Psoas muscle (tissue), 8 donors: ENCODE data around the gene PODN. TPM values are rescaled to one million over a fixed set of nuclear protein-coding genes. Genes with fewer than 3 reads are reported as not detected.

Experiments
- ATAC-seq, 4 donors: fragments of 200-7000 bp; cut with Tn5 transposase; one replicate each; pipeline ENCODE4 v1.9.1; 2020; ENCODE audit warnings: moderate library complexity in 3 of 4, mild to moderate bottlenecking in 2 of 4
- DNase-seq, 2 donors: peaks; one replicate each; pipeline ENCODE4 v3.0.0-alpha.2; 2020
- H3K27ac ChIP-seq: fragments of 200-600 bp; one replicate; pipeline ENCODE4 v1.8.0; 2022
- H3K27me3 ChIP-seq, 3 donors: fragments of 200-600 bp in 1 of 3; one replicate each; pipeline versions ENCODE4 v1.6.1 to v1.8.0; 2013 to 2022; ENCODE audit warnings: low read length in 2 of 3, mild to moderate bottlenecking in 2 of 3, moderate library complexity in 1 of 3; ENCODE audit not compliant: insufficient read depth in 3 of 3
- H3K36me3 ChIP-seq, 2 donors: fragments of 200-600 bp in 1 of 2; one replicate each; pipeline versions ENCODE4 v1.6.1 to v1.8.0; 2013 to 2022; ENCODE audit warnings: low read depth in 1 of 2, mild to moderate bottlenecking in 1 of 2, moderate library complexity in 1 of 2; ENCODE audit not compliant: insufficient read depth in 1 of 2
- H3K4me1 ChIP-seq: fragments of 200-600 bp; one replicate; pipeline ENCODE4 v1.8.0; 2022
- H3K4me3 ChIP-seq: fragments of 200-600 bp; one replicate; pipeline ENCODE4 v1.8.0; 2022; ENCODE audit warnings: mild to moderate bottlenecking
- H3K9me3 ChIP-seq: fragments of 200-600 bp; one replicate; pipeline ENCODE4 v1.8.0; 2022
- CTCF ChIP-seq: fragments of 200-600 bp; IDR thresholded peaks from one replicate; pipeline ENCODE4 v1.8.0; 2022; ENCODE audit warnings: antibody characterized with exemption
- WGBS, 3 donors: extraction: QIAGEN DNeasy Blood & Tissue Kit; methylation state at CpG; one replicate each; pipeline versions ENCODE4 v1.1.6 to v1.1.7; 2013; 5-methylcytosine and 5-hydroxymethylcytosine counted together
- intact Hi-C, 2 donors: fragments of 100-400 bp; cut with DNase I; formaldehyde crosslinking; loops; one replicate each; pipeline versions ENCODE4 v1.11.0 to v1.14.2; 2022
- polyA plus RNA-seq, 3 donors: library from polyadenylated mRNA; stranded (reverse); fragments of 200-250 nt; gene quantifications; one replicate each; pipeline ENCODE4 v1.2.3, GENCODE V29; 2013
- total RNA-seq, 4 donors: library from RNA; stranded (reverse); fragmentation: NEBNext Ultra II Directional in 2 of 4; extraction: Animal tissue kit (Norgen Biotek cat#: 25700) in 2 of 4; gene quantifications; one replicate each; pipeline versions ENCODE4 v1.2.1 to v1.2.4, GENCODE V29; 2021 to 2023
- donor health status: healthy with polysubstance abuse.
- donor health status: DM: no; HTN: no; CAD: no; lungs with moderate emphysema.
- donor health status: Bipolar disorder and iron deficiency.
- donor health status: healthy.
- donor health status: DM: yes; HTN: yes; CAD: no.
- donor health status: DM: no; HTN: no; CAD: no.
- donor health status: DM: no; HTN: no; CAD: no.
- donor health status: DM: yes; HTN: yes; CAD: no.

PODN gene
- total and polyA plus RNA-seq, 7 donors = 3.0 to 27.1 (median 7.2) TPM

DNA sequence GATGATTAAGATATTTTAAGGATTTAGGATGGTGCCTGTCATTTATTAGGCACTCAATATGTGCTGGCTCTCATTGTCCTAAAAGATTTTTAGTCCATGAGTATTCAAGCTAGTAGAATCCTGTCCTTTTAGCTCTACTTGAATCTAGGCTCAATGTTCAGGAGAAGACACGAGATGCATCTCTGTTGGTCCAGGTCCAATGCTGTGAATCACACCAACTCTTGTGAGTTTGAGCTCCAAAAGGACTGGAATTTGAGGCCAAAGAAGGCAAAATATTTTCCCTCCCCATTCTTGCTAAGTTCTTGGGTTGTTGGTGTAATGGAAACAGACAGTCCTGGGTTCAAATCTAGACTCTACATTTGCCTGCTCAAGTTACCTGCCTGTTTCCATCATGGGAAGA is 1.4 kb upstream of the PODN start:
- intact Hi-C loops = no loop called here

GRCh38 chr1:53061123-53061858 is 722 bp upstream of the PODN start:
- H3K27me3 ChIP-seq = peaks cover 0 to 36% (median 5%) of the 10 kb centered on the region in 3 donors
- H3K4me1 ChIP-seq = peaks cover 7% of the 10 kb centered on the region
- H3K9me3 ChIP-seq = no peaks in the 10 kb centered on the region
- no peaks in the 10 kb centered on the region for H3K36me3 ChIP-seq
- WGBS, 3 donors = 30 to 34% (median 32%) methylated on average over 19 of the region's 19 CpGs
- intact Hi-C loops = no loop called here
- ATAC-seq (peak; percentile 21 to 54 (median 32)), DNase-seq (peak; percentile 75 to 81)
- TF ChIP-seq CTCF = no peak
- peak overlapping the region; percentile 67 for H3K4me3 ChIP-seq
- peak overlapping the region; percentile 27 for H3K27ac ChIP-seq

More for the DNA sequence above, 1.4 kb upstream of the PODN start:
- Histone ChIP-seq H3K27me3 (peaks cover 0 to 36% (median 5%) of the 10 kb centered on the region in 3 donors), H3K36me3 (no peaks in the 10 kb centered on the region), H3K9me3 (no peaks in the 10 kb centered on the region), H3K4me1 (peaks cover 7% of the 10 kb centered on the region), H3K4me3 (no peak overlapping the region), H3K27ac (no peak overlapping the region)
- ATAC-seq (no peak), DNase-seq (peak in 1 of 2 donors; percentile 30)
- 44 to 59% (median 57%) methylated on average over 1 of the region's 1 CpG for WGBS, 3 donors
- TF ChIP-seq CTCF = no peak

GRCh38 chr1:53062708-53063591 is 937 bp downstream of the PODN start:
- ATAC-seq (peak in 2 of 4 donors; percentile 5 to 15), DNase-seq (no peak)
- no peak for TF ChIP-seq CTCF
- no peaks in the 10 kb centered on the region for H3K9me3 ChIP-seq
- H3K4me3 ChIP-seq = peak overlapping the region; percentile 67
- H3K36me3 ChIP-seq = no peaks in the 10 kb centered on the region
- H3K27me3 ChIP-seq = peaks cover 0 to 36% (median 5%) of the 10 kb centered on the region in 3 donors
- intact Hi-C loops = no loop called here
- WGBS, 3 donors = 26 to 35% (median 34%) methylated on average over 55 to 61 of the region's 61 CpGs
- H3K4me1 ChIP-seq = peaks cover 7% of the 10 kb centered on the region
- H3K27ac ChIP-seq = no peak overlapping the region

- no peak overlapping the region for H3K27ac ChIP-seq
- H3K36me3 ChIP-seq = no peaks in the 10 kb centered on the region
- TF ChIP-seq CTCF = no peak
- H3K4me3 ChIP-seq = peak overlapping the region; percentile 67
- no peak for DNase-seq
- peaks cover 7% of the 10 kb centered on the region for H3K4me1 ChIP-seq
- no peak for ATAC-seq
- intact Hi-C loops = no loop called here
- H3K9me3 ChIP-seq = no peaks in the 10 kb centered on the region
- H3K27me3 ChIP-seq = peaks cover 0 to 36% (median 5%) of the 10 kb centered on the region in 3 donors
- 90 to 92% (median 91%) methylated on average over 9 of the region's 9 CpGs for WGBS, 3 donors
Observed at GRCh38 chr1:53063744-53064515, 1.9 kb downstream of the PODN start.
